K562 (cell line): ENCODE data around the gene RASEF. TPM values are rescaled to one million over a fixed set of nuclear protein-coding genes. Genes with fewer than 3 reads are reported as not detected.

Experiments
- ATAC-seq: fragments of 200-7000 bp; cut with Tn5 transposase; 3 replicates; pipeline ENCODE4 v1.9.1; 2020; ENCODE audit warnings: moderate library complexity
- BruUV-seq: library from RNA; stranded (reverse); fragments of 400-500 nt; replicated peaks from 2 replicates; lab custom pipeline; 2021; lab: Mats Ljungman, UMichigan
- CTCF ChIA-PET: fragments of 300-600 bp; formaldehyde crosslinking; extraction: SDS; loops from one replicate; lab custom pipeline; 2021; ENCODE audit warnings: low intra/inter-chr PET ratio; lab: Yijun Ruan, JAX
- POLR2A ChIA-PET: fragments of 300-600, 350-650 bp; sonication (Branson Sonifier 250); formaldehyde crosslinking; extraction: SDS; loops from one replicate; lab custom pipeline; 2021; ENCODE audit warnings: antibody characterized with exemption, inconsistent platforms; lab: Yijun Ruan, JAX
- DNase-seq, 4 experiments: peaks; one replicate each; pipeline versions ENCODE4 v3.0.0 to v3.0.0-alpha.2; 2011 to 2018; ENCODE audit warnings: low spot score in 3 of 4, mixed read lengths in 3 of 4; ENCODE audit errors: extremely low read depth in 1 of 4
- FAIRE-seq: peaks from 2 replicates; lab custom pipeline; 2011; peaks lifted over from hg19 to GRCh38; lab: Jason Lieb, UNC
- H2AFZ ChIP-seq: 2 replicates; pipeline ENCODE4 v1.6.0; 2011; ENCODE audit warnings: low read depth, low read length, control low read depth, inconsistent platforms
- H3K27ac ChIP-seq: fragments of 200-600 bp; 3 replicates; pipeline ENCODE4 v1.8.0; 2011; ENCODE audit warnings: low read depth, mild to moderate bottlenecking, control low read depth, inconsistent platforms, low read length, moderate library complexity, mixed read lengths; ENCODE audit errors: extremely low read depth
- H3K27me3 ChIP-seq, 2 experiments: fragments of 300-600 bp in 1 of 2; 2 replicates in 1 of 2; 3 replicates in 1 of 2; pipeline versions ENCODE4 v1.6.0 to v1.8.0; 2011; ENCODE audit warnings: inconsistent platforms in 2 of 2, low read length in 2 of 2, mild to moderate bottlenecking in 1 of 2, mixed read lengths in 1 of 2, moderate library complexity in 1 of 2; ENCODE audit not compliant: control insufficient read depth in 2 of 2, insufficient read depth in 2 of 2
- H3K36me3 ChIP-seq: fragments of 300-600 bp; 3 replicates; pipeline ENCODE4 v1.8.0; 2011; ENCODE audit warnings: mild to moderate bottlenecking, low read length, inconsistent platforms; ENCODE audit not compliant: control insufficient read depth, insufficient read depth
- H3K4me1 ChIP-seq, 2 experiments: fragments of 200-600 bp in 1 of 2; replicated peaks in 1 of 2; 2 replicates in 1 of 2; 3 replicates in 1 of 2; pipeline versions ENCODE4 v1.5.1 to v1.8.0; 2011; ENCODE audit warnings: inconsistent platforms in 2 of 2, low read length in 2 of 2, mild to moderate bottlenecking in 1 of 2, mixed read lengths in 1 of 2, moderate library complexity in 1 of 2; ENCODE audit not compliant: control insufficient read depth in 2 of 2, insufficient read depth in 2 of 2
- H3K4me2 ChIP-seq: 2 replicates; pipeline ENCODE4 v1.6.1; 2011; ENCODE audit warnings: low read length, control low read depth, inconsistent platforms, mixed read lengths; ENCODE audit not compliant: insufficient read depth
- H3K4me3 ChIP-seq: fragments of 200-600 bp; sonication (generic), shearing (Covaris generic); 2 replicates; pipeline ENCODE4 v1.5.1; 2016; ENCODE audit warnings: control low read depth, inconsistent platforms
- H3K79me2 ChIP-seq: fragments of 200-600 bp; 3 replicates; pipeline ENCODE4 v1.8.0; 2011; ENCODE audit warnings: low read length, inconsistent platforms; ENCODE audit not compliant: control insufficient read depth, insufficient read depth
- H3K9ac ChIP-seq, 2 experiments: 2 replicates each; pipeline versions ENCODE4 v1.6.0 to v1.6.1; 2011; ENCODE audit warnings: low read depth in 2 of 2, low read length in 2 of 2, control low read depth in 1 of 2, inconsistent platforms in 1 of 2, mild to moderate bottlenecking in 1 of 2, mixed read lengths in 1 of 2; ENCODE audit not compliant: insufficient read depth in 1 of 2
- H3K9me1 ChIP-seq: one replicate; pipeline ENCODE4 v1.6.0; 2011; ENCODE audit warnings: inconsistent platforms, mild to moderate bottlenecking, low read length, moderate library complexity; ENCODE audit not compliant: control insufficient read depth, insufficient read depth
- H3K9me3 ChIP-seq: replicated peaks from 2 replicates; pipeline ENCODE4 v1.5.1; 2011; ENCODE audit warnings: low read depth, low read length, inconsistent platforms; ENCODE audit not compliant: control insufficient read depth, insufficient read depth
- H4K20me1 ChIP-seq: replicated peaks from 2 replicates; pipeline ENCODE4 v1.6.1; 2011; ENCODE audit warnings: low read length, inconsistent platforms, mixed read lengths; ENCODE audit not compliant: control insufficient read depth, insufficient read depth
- GATAD2A ChIP-seq: fragments of 450-650 bp; IDR thresholded peaks from 2 replicates; pipeline ENCODE4 v1.6.1; 2017
- ILK ChIP-seq: fragments of 450-650 bp; IDR thresholded peaks from 2 replicates; pipeline ENCODE4 v1.6.1; 2016; ENCODE audit warnings: missing genetic modification characterization, low read depth, mild to moderate bottlenecking, missing compliant biosample characterization, moderate library complexity, borderline replicate concordance
- RBM14 ChIP-seq: fragments of 200-400 bp; formaldehyde crosslinking; IDR thresholded peaks from 2 replicates; pipeline ENCODE4 v1.6.1; 2018; ENCODE audit warnings: low read depth, mild to moderate bottlenecking, low read length, moderate library complexity, borderline replicate concordance; ENCODE audit not compliant: insufficient read depth
- SREBF2 ChIP-seq: sonication (generic); formaldehyde crosslinking; IDR thresholded peaks from 2 replicates; pipeline ENCODE4 v1.4.0; 2020; ENCODE audit warnings: mild to moderate bottlenecking, missing genetic modification reagents
- ZBTB17 ChIP-seq: fragments of 450-650 bp; formaldehyde crosslinking; IDR thresholded peaks from 2 replicates; pipeline ENCODE4 v1.4.0; 2020; ENCODE audit warnings: mild to moderate bottlenecking
- ZNF780A ChIP-seq: fragments of 250-450 bp; sonication (Bioruptor Pico); IDR thresholded peaks from 2 replicates; pipeline ENCODE4 v1.5.0; 2021; ENCODE audit warnings: mild to moderate bottlenecking
- ZNF830 ChIP-seq: fragments of 250-450 bp; sonication (Bioruptor Pico); IDR thresholded peaks from 2 replicates; pipeline ENCODE4 v1.5.0; 2021; ENCODE audit warnings: mild to moderate bottlenecking
- WGBS: fragments of 100-300 bp; shearing (Covaris generic); methylation state at CpG from one replicate; pipeline ENCODE4 v1.1.6; 2016; ENCODE audit warnings: low coverage, mixed read lengths; ENCODE audit not compliant: insufficient coverage; ENCODE audit errors: missing lambda C conversion rate; 5-methylcytosine and 5-hydroxymethylcytosine counted together
- in situ Hi-C: fragments of 300-500 bp; cut with MboI; formaldehyde crosslinking; loops from 4 replicates; pipeline ENCODE4 v1.15.0; 2018; ENCODE audit warnings: inconsistent platforms, mixed read lengths
- intact Hi-C: fragments of 100-400 bp; cut with micrococcal nuclease; formaldehyde crosslinking; loops from 2 replicates; pipeline ENCODE4 v1.14.2; 2022
- polyA plus RNA-seq, 8 experiments: library from polyadenylated mRNA; depleted of rRNA in 4 of 8; stranded (reverse) in 5 of 8; unstranded in 3 of 8; fragments of >200 nt; fragmentation: Nextera tagmentation in 2 of 8; fragmentation: Illumina TruSeq in 1 of 8; extraction: Ambion mirVana in 2 of 8; extraction: Trizol in 1 of 8; gene quantifications; 2 replicates each; pipeline versions ENCODE4 v1.2.1 to v1.2.3, GENCODE V29; 2011 to 2014; ENCODE audit warnings: inconsistent platforms in 1 of 8, missing spikeins in 1 of 8
- total RNA-seq, 7 experiments: library from RNA; depleted of rRNA in 6 of 7; stranded (reverse); fragments of >200 nt in 6 of 7; fragmentation: Illumina TruSeq in 2 of 7; extraction: Trizol in 2 of 7; gene quantifications; 2 replicates each; pipeline versions ENCODE4 v1.2.1 to v1.2.3, GENCODE V29; 2011 to 2021; ENCODE audit warnings: low replicate concordance in 1 of 7
- TF ChIP-seq, protein P1 (sequence below): sonication (generic); formaldehyde crosslinking; IDR thresholded peaks from 2 replicates; pipeline ENCODE4 v1.9.0; 2022; ENCODE audit warnings: mild to moderate bottlenecking, missing genetic modification reagents

The RASEF gene
- total and polyA plus RNA-seq, 9 of the 15 experiments (the other 6 are each of a cell fraction or from before 2014, with no cell fraction given) = 0.01 to 0.18 (median 0.11) TPM; not detected in 4

DNA sequence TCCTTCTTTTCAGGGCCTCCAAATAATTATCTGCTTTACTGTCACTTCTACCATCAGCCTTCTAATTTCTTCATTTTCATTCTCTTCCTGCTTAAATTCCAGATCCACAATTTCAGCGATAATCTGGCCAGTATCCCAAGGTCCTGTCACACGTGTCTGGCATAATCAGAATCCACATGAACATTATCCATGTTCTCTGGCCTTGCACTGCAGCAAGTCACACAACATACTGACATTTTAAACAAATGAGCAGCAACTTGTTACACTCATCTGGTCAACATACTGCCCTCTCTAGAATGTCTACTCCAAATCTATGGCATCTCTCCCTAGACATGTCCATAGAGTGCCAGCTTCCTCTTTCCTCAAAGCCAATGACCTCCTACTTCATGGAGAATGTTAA, 43.8 kb upstream of the RASEF start:
- ATAC-seq (no peak), DNase-seq (no peak), FAIRE-seq (no peak)
- Histone ChIP-seq H3K9ac (no peak overlapping the region), H3K27ac (no peak overlapping the region), H3K9me3 (no peaks in the 10 kb centered on the region), H3K27me3 (no peaks in the 10 kb centered on the region), H4K20me1 (no peaks in the 10 kb centered on the region), H3K9me1 (no peaks in the 10 kb centered on the region), H3K36me3 (no peaks in the 10 kb centered on the region), H3K79me2 (no peaks in the 10 kb centered on the region), H3K4me3 (no peak overlapping the region), H3K4me2 (no peak overlapping the region), H3K4me1 (no peaks in the 10 kb centered on the region), H2AFZ (no peak overlapping the region)
- intact Hi-C loops (no loop called here), in situ Hi-C loops (no loop called here)
- no peak for TF ChIP-seq GATAD2A
- TF ChIP-seq ZNF780A = no peak
- no peak for TF ChIP-seq ZNF830
- TF ChIP-seq ZBTB17 (CRISPR knock-in tag) = no peak
- TF ChIP-seq RBM14 = no peak
- no peak for TF ChIP-seq ILK (tag)
- TF ChIP-seq, protein P1, sequence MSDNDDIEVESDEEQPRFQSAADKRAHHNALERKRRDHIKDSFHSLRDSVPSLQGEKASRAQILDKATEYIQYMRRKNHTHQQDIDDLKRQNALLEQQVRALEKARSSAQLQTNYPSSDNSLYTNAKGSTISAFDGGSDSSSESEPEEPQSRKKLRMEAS (CRISPR knock-in tag) = no peak
- no peak for TF ChIP-seq SREBF2 (CRISPR knock-in tag)
- 0% methylated on average over 2 of the region's 2 CpGs for WGBS
- no TSS peak for BruUV-seq
- ChIA-PET POLR2A (no interaction called here), CTCF (no interaction called here)
